ENCODE measurements around the gene SLC35D3.

- TF ChIP-seq CTCF (IDR thresholded peaks at IDR 0.05 in 8 of 11, conservative IDR thresholded peaks at IDR 0.05 in 3 of 11) = no peak
- no peak for TF ChIP-seq POLR2A (IDR thresholded peaks at IDR 0.05)
- TF ChIP-seq POLR2AphosphoS5 (IDR thresholded peaks at IDR 0.05) = no peak
Observed at GRCh38 chr6:136923116-136923953, 1.2 kb downstream of the SLC35D3 start.

Measured in spleen (tissue), 7 donors.